Activated T-cell treated with anti-CD3 and anti-CD28 coated beads, Interleukin-2, amount 50 U/mL, for 24 hours (primary cell): ENCODE measurements around the gene IL22RA1.

Experiments
- DNase-seq: peaks from one replicate; pipeline ENCODE4 v3.0.0-alpha.2; 2020
- H3K27ac Mint-ChIP-seq: 2 replicates; pipeline ENCODE4 v1.8.0; 2020; ENCODE audit warnings: mild to moderate bottlenecking, mixed read lengths
- H3K27me3 Mint-ChIP-seq: 2 replicates; pipeline ENCODE4 v1.8.0; 2020; ENCODE audit warnings: mixed read lengths
- H3K36me3 Mint-ChIP-seq: 2 replicates; pipeline ENCODE4 v1.8.0; 2020; ENCODE audit warnings: low read depth, mixed read lengths
- H3K4me1 Mint-ChIP-seq: 2 replicates; pipeline ENCODE4 v1.8.0; 2020; ENCODE audit warnings: low read depth, mixed read lengths
- H3K4me3 Mint-ChIP-seq: 2 replicates; pipeline ENCODE4 v1.8.0; 2020; ENCODE audit warnings: mild to moderate bottlenecking, moderate library complexity, mixed read lengths
- H3K9me3 Mint-ChIP-seq: 2 replicates; pipeline ENCODE4 v1.8.0; 2020; ENCODE audit warnings: mixed read lengths

Gene IL22RA1

GRCh38 chr1:24119859-24120756 is 22.8 kb downstream of the IL22RA1 start:
- H3K36me3 Mint-ChIP-seq: no peaks in the 10 kb centered on the region
- H3K27me3 Mint-ChIP-seq: peaks cover 33% of the 10 kb centered on the region

GRCh38 chr1:24119489-24119858 is 23.5 kb downstream of the IL22RA1 start:
- no peaks in the 10 kb centered on the region for H3K4me1 Mint-ChIP-seq
- H3K27me3 Mint-ChIP-seq: peaks cover 37% of the 10 kb centered on the region
- H3K9me3 Mint-ChIP-seq: no peaks in the 10 kb centered on the region
- DNase-seq: no peak
- no peak overlapping the region for H3K4me3 Mint-ChIP-seq
- H3K27ac Mint-ChIP-seq: no peak overlapping the region
- H3K36me3 Mint-ChIP-seq: no peaks in the 10 kb centered on the region

More at GRCh38 chr1:24119859-24120756, 22.8 kb downstream of the IL22RA1 start:
- Mint-ChIP-seq H3K27ac (no peak overlapping the region), H3K9me3 (no peaks in the 10 kb centered on the region), H3K4me3 (no peak overlapping the region), H3K4me1 (no peaks in the 10 kb centered on the region)
- no peak for DNase-seq

GRCh38 chr1:24118410-24119242 is 24.3 kb downstream of the IL22RA1 start:
- Mint-ChIP-seq H3K36me3 (no peaks in the 10 kb centered on the region), H3K4me3 (no peak overlapping the region), H3K9me3 (no peaks in the 10 kb centered on the region), H3K27me3 (peaks cover 42% of the 10 kb centered on the region), H3K4me1 (no peaks in the 10 kb centered on the region), H3K27ac (no peak overlapping the region)
- no peak for DNase-seq

- Mint-ChIP-seq H3K4me3 (no peak overlapping the region), H3K27ac (no peak overlapping the region), H3K9me3 (no peaks in the 10 kb centered on the region), H3K4me1 (no peaks in the 10 kb centered on the region), H3K27me3 (peaks cover 47% of the 10 kb centered on the region), H3K36me3 (no peaks in the 10 kb centered on the region)
- no peak for DNase-seq
Measured at GRCh38 chr1:24117722-24118409, 25.1 kb downstream of the IL22RA1 start.

- H3K36me3 Mint-ChIP-seq: no peaks in the 10 kb centered on the region
- peaks cover 54% of the 10 kb centered on the region for H3K27me3 Mint-ChIP-seq
- H3K9me3 Mint-ChIP-seq: no peaks in the 10 kb centered on the region
- peaks cover 7% of the 10 kb centered on the region for H3K4me1 Mint-ChIP-seq
- no peak overlapping the region for H3K27ac Mint-ChIP-seq
- no peak overlapping the region for H3K4me3 Mint-ChIP-seq
- no peak for DNase-seq
Measured at GRCh38 chr1:24117132-24117531, 25.8 kb downstream of the IL22RA1 start.

GRCh38 chr1:24114753-24115152 is 28.2 kb downstream of the IL22RA1 start:
- Mint-ChIP-seq H3K4me3 (no peak overlapping the region), H3K36me3 (no peaks in the 10 kb centered on the region), H3K27ac (no peak overlapping the region), H3K9me3 (no peaks in the 10 kb centered on the region), H3K27me3 (peaks cover 51% of the 10 kb centered on the region), H3K4me1 (peaks cover 7% of the 10 kb centered on the region)
- no peak for DNase-seq

GRCh38 chr1:24113641-24114033 is 29.3 kb downstream of the IL22RA1 start:
- H3K9me3 Mint-ChIP-seq: no peaks in the 10 kb centered on the region
- peaks cover 7% of the 10 kb centered on the region for H3K4me1 Mint-ChIP-seq
- H3K4me3 Mint-ChIP-seq: no peak overlapping the region
- peaks cover 42% of the 10 kb centered on the region for H3K27me3 Mint-ChIP-seq
- DNase-seq: no peak
- H3K27ac Mint-ChIP-seq: no peak overlapping the region
- H3K36me3 Mint-ChIP-seq: no peaks in the 10 kb centered on the region

GRCh38 chr1:24111996-24112779 is 30.8 kb downstream of the IL22RA1 start, which contains the start of gene MYOM3:
Gene MYOM3 (minus strand): TSS chr1:24112135. CDS start chr1:24108636, 3,499 bp downstream.
- no peaks in the 10 kb centered on the region for H3K36me3 Mint-ChIP-seq
- H3K4me3 Mint-ChIP-seq: no peak within 1 kb of the TSS
- peak; percentile 62 for DNase-seq
- H3K4me1 Mint-ChIP-seq: peaks cover 7% of the 10 kb centered on the region
- no peak within 1 kb of the TSS for H3K27ac Mint-ChIP-seq
- H3K9me3 Mint-ChIP-seq: no peaks in the 10 kb centered on the region
- peaks cover 32% of the 10 kb centered on the region for H3K27me3 Mint-ChIP-seq

GRCh38 chr1:24111262-24111995 is 31.5 kb downstream of the IL22RA1 start:
- Mint-ChIP-seq H3K36me3 (no peaks in the 10 kb centered on the region), H3K27me3 (peaks cover 30% of the 10 kb centered on the region), H3K4me3 (no peak overlapping the region), H3K9me3 (no peaks in the 10 kb centered on the region), H3K27ac (no peak overlapping the region), H3K4me1 (peaks cover 7% of the 10 kb centered on the region)
- no peak for DNase-seq

- Mint-ChIP-seq H3K9me3 (no peaks in the 10 kb centered on the region), H3K4me3 (no peak overlapping the region), H3K27ac (no peak overlapping the region), H3K36me3 (no peaks in the 10 kb centered on the region), H3K27me3 (peaks cover 30% of the 10 kb centered on the region), H3K4me1 (peaks cover 7% of the 10 kb centered on the region)
- no peak for DNase-seq
Measured at GRCh38 chr1:24110642-24111261, 32.2 kb downstream of the IL22RA1 start.

- Mint-ChIP-seq H3K27ac (no peak overlapping the region), H3K36me3 (no peaks in the 10 kb centered on the region), H3K4me1 (peaks cover 7% of the 10 kb centered on the region), H3K4me3 (no peak overlapping the region), H3K27me3 (peaks cover 26% of the 10 kb centered on the region), H3K9me3 (no peaks in the 10 kb centered on the region)
- no peak for DNase-seq
Measured at GRCh38 chr1:24109686-24110475, 33.1 kb downstream of the IL22RA1 start.

- DNase-seq: no peak
- no peak overlapping the region for H3K4me3 Mint-ChIP-seq
- H3K36me3 Mint-ChIP-seq: no peaks in the 10 kb centered on the region
- peaks cover 22% of the 10 kb centered on the region for H3K27me3 Mint-ChIP-seq
- H3K9me3 Mint-ChIP-seq: no peaks in the 10 kb centered on the region
- H3K4me1 Mint-ChIP-seq: peaks cover 7% of the 10 kb centered on the region
- no peak overlapping the region for H3K27ac Mint-ChIP-seq
Measured at GRCh38 chr1:24109166-24109483, 33.8 kb downstream of the IL22RA1 start.
